ENCODE measurements around the gene PCDHA5. TPM values are rescaled to one million over a fixed set of nuclear protein-coding genes. Genes with fewer than 3 reads are reported as not detected.
"Not testable (repeated sequence)": the region's sequence is repeated elsewhere in the genome, so short reads cannot be mapped to it uniquely, and the experiment has no call there.

PCDHA5 gene
- total RNA-seq = 3.4 and 4.4 TPM in 2 replicates
- long read RNA-seq = 0 reads

- Mint-ChIP-seq H3K27ac (no peak within 1 kb of the TSS), H3K4me1 (ENCODE audit: low read depth) (no peaks in the 10 kb centered on the region), H3K4me3 (ENCODE audit: low read depth) (no peak within 1 kb of the TSS), H3K27me3 (no peaks in the 10 kb centered on the region), H3K36me3 (ENCODE audit: insufficient read depth) (peaks cover 39% of the 10 kb centered on the region), H3K9me3 (ENCODE audit: low read depth) (peaks cover 8% of the 10 kb centered on the region)
- DNase-seq (ENCODE audit: low spot score, unreplicated experiment) = no peak
- TF ChIP-seq, protein P1, sequence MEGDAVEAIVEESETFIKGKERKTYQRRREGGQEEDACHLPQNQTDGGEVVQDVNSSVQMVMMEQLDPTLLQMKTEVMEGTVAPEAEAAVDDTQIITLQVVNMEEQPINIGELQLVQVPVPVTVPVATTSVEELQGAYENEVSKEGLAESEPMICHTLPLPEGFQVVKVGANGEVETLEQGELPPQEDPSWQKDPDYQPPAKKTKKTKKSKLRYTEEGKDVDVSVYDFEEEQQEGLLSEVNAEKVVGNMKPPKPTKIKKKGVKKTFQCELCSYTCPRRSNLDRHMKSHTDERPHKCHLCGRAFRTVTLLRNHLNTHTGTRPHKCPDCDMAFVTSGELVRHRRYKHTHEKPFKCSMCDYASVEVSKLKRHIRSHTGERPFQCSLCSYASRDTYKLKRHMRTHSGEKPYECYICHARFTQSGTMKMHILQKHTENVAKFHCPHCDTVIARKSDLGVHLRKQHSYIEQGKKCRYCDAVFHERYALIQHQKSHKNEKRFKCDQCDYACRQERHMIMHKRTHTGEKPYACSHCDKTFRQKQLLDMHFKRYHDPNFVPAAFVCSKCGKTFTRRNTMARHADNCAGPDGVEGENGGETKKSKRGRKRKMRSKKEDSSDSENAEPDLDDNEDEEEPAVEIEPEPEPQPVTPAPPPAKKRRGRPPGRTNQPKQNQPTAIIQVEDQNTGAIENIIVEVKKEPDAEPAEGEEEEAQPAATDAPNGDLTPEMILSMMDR (IDR thresholded peaks at IDR 0.05; ENCODE audit: unreplicated experiment) = no peak
These were observed at the start of gene PCDHA5 for GRCh38 chr5:140821375-140822280. Gene PCDHA5 (plus strand): TSS chr5:140821613.

DNA sequence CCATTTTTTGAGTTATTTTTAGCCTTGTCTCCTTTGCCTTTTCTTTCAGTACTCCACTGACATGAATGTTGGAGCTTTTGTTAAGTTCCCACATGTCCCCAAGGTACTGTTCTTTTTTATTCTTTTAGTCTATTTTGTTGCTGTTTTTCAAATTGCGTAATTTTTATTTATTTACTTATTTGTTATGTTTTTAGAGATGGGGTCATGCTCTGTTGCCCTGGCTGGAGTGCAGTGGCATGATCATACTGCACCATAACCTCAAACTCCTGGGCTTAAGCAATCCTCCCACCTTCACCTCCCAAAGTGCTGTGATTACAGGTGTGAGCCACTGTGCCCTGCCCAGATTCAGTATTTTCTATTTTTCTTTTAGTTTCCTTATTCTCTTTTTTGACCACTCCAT, 40.9 kb upstream of the PCDHA5 start:
- TF ChIP-seq, protein P1 (IDR thresholded peaks at IDR 0.05; ENCODE audit: unreplicated experiment) = no peak
- Mint-ChIP-seq H3K4me3 (ENCODE audit: low read depth) (no peak overlapping the region), H3K36me3 (ENCODE audit: insufficient read depth) (peaks cover 1% of the 10 kb centered on the region), H3K27ac (no peak overlapping the region), H3K9me3 (ENCODE audit: low read depth) (peaks cover 62% of the 10 kb centered on the region), H3K27me3 (no peaks in the 10 kb centered on the region), H3K4me1 (ENCODE audit: low read depth) (no peaks in the 10 kb centered on the region)
- no peak for DNase-seq (ENCODE audit: low spot score, unreplicated experiment)

- Mint-ChIP-seq H3K4me3 (ENCODE audit: low read depth) (no peak within 1 kb of the TSS), H3K27ac (no peak within 1 kb of the TSS), H3K9me3 (ENCODE audit: low read depth) (peaks cover 37% of the 10 kb centered on the region), H3K27me3 (no peaks in the 10 kb centered on the region), H3K4me1 (ENCODE audit: low read depth) (no peaks in the 10 kb centered on the region), H3K36me3 (ENCODE audit: insufficient read depth) (peaks cover 4% of the 10 kb centered on the region)
- DNase-seq (ENCODE audit: low spot score, unreplicated experiment) = no peak
- TF ChIP-seq, protein P1 (IDR thresholded peaks at IDR 0.05; ENCODE audit: unreplicated experiment) = no peak
These were observed 35.3 kb upstream of the PCDHA5 start, which contains the start of gene PCDHA1 for GRCh38 chr5:140785905-140786686. Gene PCDHA1 (plus strand): TSS chr5:140786140.

- H3K36me3 Mint-ChIP-seq (ENCODE audit: insufficient read depth); H3K4me1 Mint-ChIP-seq (ENCODE audit: low read depth): not testable (repeated sequence)
- peaks cover 34% of the 10 kb centered on the region for H3K9me3 Mint-ChIP-seq (ENCODE audit: low read depth)
These were observed 34.0 kb upstream of the PCDHA5 start for GRCh38 chr5:140787422-140787821.

GRCh38 chr5:140787849-140788504, 33.4 kb upstream of the PCDHA5 start:
- not testable (repeated sequence) for H3K27me3 Mint-ChIP-seq; H3K4me1 Mint-ChIP-seq (ENCODE audit: low read depth); H3K27ac Mint-ChIP-seq; H3K4me3 Mint-ChIP-seq (ENCODE audit: low read depth); DNase-seq (ENCODE audit: low spot score, unreplicated experiment); H3K36me3 Mint-ChIP-seq (ENCODE audit: insufficient read depth)
- peaks cover 29% of the 10 kb centered on the region for H3K9me3 Mint-ChIP-seq (ENCODE audit: low read depth)

More at GRCh38 chr5:140787422-140787821, 34.0 kb upstream of the PCDHA5 start:
- not testable (repeated sequence) for H3K27ac Mint-ChIP-seq; H3K4me3 Mint-ChIP-seq (ENCODE audit: low read depth); DNase-seq (ENCODE audit: low spot score, unreplicated experiment); H3K27me3 Mint-ChIP-seq

- H3K4me3 Mint-ChIP-seq (ENCODE audit: low read depth) = no peak overlapping the region
- DNase-seq (ENCODE audit: low spot score, unreplicated experiment) = no peak
- peaks cover 14% of the 10 kb centered on the region for H3K36me3 Mint-ChIP-seq (ENCODE audit: insufficient read depth)
- TF ChIP-seq, protein P1 (IDR thresholded peaks at IDR 0.05; ENCODE audit: unreplicated experiment) = no peak
- H3K27me3 Mint-ChIP-seq = no peaks in the 10 kb centered on the region
- no peaks in the 10 kb centered on the region for H3K4me1 Mint-ChIP-seq (ENCODE audit: low read depth)
- H3K9me3 Mint-ChIP-seq (ENCODE audit: low read depth) = peaks cover 21% of the 10 kb centered on the region
- no peak overlapping the region for H3K27ac Mint-ChIP-seq
These were observed 30.3 kb upstream of the PCDHA5 start for GRCh38 chr5:140791089-140791488.
